Activated T-helper 2 cell treated with anti-CD3 and anti-CD28 coated beads, Interferon-gamma antibody, Interleukin-2, Interleukin-4, amounts not matched to agents 10 μg/mL and 5 μg/mL and 100 μg/mL, durations not matched to agents 14 hours and 24 hours and 36 hours (primary cell): ENCODE measurements around the gene ASB18. TPM values are rescaled to one million over a fixed set of nuclear protein-coding genes. Genes with fewer than 3 reads are reported as not detected.

Experiments used
- DNase-seq: peaks from one replicate; pipeline ENCODE4 v3.0.0; 2021; ENCODE audit warnings: low spot score
- H3K27ac Mint-ChIP-seq: one replicate; pipeline ENCODE4 v1.8.0; 2021; ENCODE audit warnings: mixed read lengths
- H3K27me3 Mint-ChIP-seq: one replicate; pipeline ENCODE4 v1.8.0; 2021; ENCODE audit warnings: low read depth, mixed read lengths
- H3K36me3 Mint-ChIP-seq: one replicate; pipeline ENCODE4 v1.8.0; 2021; ENCODE audit warnings: low read depth, mixed read lengths
- H3K4me1 Mint-ChIP-seq: one replicate; pipeline ENCODE4 v1.8.0; 2021; ENCODE audit warnings: low read depth, mixed read lengths
- H3K4me3 Mint-ChIP-seq: one replicate; pipeline ENCODE4 v1.8.0; 2021; ENCODE audit warnings: low read depth, mild to moderate bottlenecking, moderate library complexity, mixed read lengths
- H3K9me3 Mint-ChIP-seq: one replicate; pipeline ENCODE4 v1.8.0; 2021; ENCODE audit warnings: mixed read lengths
- intact Hi-C: fragments of 100-400 bp; cut with micrococcal nuclease; formaldehyde crosslinking; loops from one replicate; pipeline ENCODE4 v1.15.1; 2023
- total RNA-seq: library from RNA; stranded (reverse); gene quantifications from 2 replicates; pipeline ENCODE4 v1.2.3, GENCODE V29; 2022

ASB18 gene, protein sequence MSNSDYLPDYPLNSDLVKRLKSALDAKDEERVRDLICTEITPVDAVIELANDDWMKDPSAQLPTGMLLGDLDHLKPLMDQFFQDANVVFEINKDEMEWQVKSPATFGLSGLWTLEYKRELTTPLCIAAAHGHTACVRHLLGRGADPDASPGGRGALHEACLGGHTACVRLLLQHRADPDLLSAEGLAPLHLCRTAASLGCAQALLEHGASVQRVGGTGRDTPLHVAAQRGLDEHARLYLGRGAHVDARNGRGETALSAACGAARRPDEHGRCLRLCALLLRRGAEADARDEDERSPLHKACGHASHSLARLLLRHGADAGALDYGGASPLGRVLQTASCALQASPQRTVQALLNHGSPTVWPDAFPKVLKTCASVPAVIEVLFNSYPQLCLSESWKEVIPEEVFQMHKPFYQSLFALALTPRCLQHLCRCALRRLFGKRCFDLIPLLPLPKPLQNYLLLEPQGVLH
- total RNA-seq: not detected in 2 replicates

DNA sequence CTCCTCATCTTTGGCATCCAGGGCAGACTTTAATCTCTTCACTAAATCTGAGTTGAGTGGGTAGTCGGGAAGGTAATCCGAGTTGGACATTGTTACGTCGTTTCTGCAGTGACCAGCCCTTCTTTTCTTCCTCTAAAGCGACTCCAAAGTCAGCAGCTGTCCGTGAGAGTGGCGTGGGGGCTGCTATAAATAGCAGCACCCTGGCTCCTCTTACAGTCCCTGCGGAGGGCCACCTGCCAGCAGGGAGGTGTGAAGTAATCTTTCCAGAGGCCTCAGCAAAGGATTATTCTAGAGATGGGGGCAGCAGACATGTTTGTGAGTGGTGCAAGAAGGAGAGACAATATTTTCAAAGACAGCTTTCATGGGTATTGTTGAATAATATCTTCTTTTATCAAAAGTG, at the start of gene ASB18:
TSS of gene ASB18 (minus strand) at position 151 of the 400 bp plus-strand sequence. CDS start at position 90, 61 bp downstream.
- Mint-ChIP-seq H3K27me3 (no peaks in the 10 kb centered on the region), H3K9me3 (peaks cover 9% of the 10 kb centered on the region), H3K27ac (no peak within 1 kb of the TSS), H3K4me3 (no peak within 1 kb of the TSS), H3K36me3 (no peaks in the 10 kb centered on the region), H3K4me1 (no peaks in the 10 kb centered on the region)
- intact Hi-C loops: no loop called here
- no peak for DNase-seq

DNA sequence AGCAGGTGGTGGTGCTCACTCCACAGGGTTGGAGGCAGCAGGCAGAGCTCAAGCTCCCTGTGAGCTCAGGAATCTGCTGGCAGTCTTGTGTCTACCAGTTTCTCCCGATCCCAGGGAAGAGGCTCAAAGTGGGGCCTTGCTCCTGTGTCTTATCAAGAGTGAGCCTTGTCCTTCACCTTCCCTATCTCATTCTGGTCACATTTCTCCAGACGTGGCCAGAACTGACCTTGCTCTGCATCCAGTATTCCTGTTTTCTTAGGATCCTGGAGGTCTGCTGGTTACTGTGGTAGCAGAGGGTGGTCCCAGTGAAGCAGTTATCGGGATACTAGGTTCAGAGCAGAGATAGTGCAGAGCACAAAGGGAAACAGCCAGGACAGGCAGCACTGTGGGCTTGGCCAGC, 47.1 kb upstream of the ASB18 start:
- no peak overlapping the region for H3K4me3 Mint-ChIP-seq
- no peak for DNase-seq
- intact Hi-C loops: no loop called here

DNA sequence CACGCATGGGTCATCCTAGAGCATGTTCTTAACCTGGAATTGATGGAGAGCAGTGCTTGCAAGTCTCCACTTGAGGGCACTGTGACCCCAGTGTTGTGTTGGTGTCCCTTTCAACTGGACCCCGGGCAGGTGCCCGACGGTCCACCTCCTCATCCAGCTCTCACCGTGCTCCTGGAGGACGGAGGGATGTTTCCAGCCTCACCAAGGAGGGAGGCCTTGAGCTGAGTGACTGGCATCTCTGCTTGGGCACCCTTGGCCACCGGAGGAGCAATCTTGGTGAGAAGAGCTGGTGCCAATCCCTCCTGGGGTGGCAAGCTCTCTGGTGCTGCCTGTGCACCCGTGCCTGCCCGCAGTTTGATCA, 45.4 kb upstream of the ASB18 start:
- Mint-ChIP-seq H3K27me3 (peaks cover 6% of the 10 kb centered on the region), H3K36me3 (no peaks in the 10 kb centered on the region), H3K4me3 (no peak overlapping the region), H3K9me3 (no peaks in the 10 kb centered on the region), H3K27ac (no peak overlapping the region), H3K4me1 (no peaks in the 10 kb centered on the region)
- intact Hi-C loops: no loop called here
- no peak for DNase-seq

More for the DNA sequence above, 47.1 kb upstream of the ASB18 start:
- H3K27ac Mint-ChIP-seq: no peak overlapping the region
- H3K4me1 Mint-ChIP-seq: no peaks in the 10 kb centered on the region
- H3K27me3 Mint-ChIP-seq: peaks cover 6% of the 10 kb centered on the region
- H3K36me3 Mint-ChIP-seq: no peaks in the 10 kb centered on the region
- H3K9me3 Mint-ChIP-seq: no peaks in the 10 kb centered on the region

DNA sequence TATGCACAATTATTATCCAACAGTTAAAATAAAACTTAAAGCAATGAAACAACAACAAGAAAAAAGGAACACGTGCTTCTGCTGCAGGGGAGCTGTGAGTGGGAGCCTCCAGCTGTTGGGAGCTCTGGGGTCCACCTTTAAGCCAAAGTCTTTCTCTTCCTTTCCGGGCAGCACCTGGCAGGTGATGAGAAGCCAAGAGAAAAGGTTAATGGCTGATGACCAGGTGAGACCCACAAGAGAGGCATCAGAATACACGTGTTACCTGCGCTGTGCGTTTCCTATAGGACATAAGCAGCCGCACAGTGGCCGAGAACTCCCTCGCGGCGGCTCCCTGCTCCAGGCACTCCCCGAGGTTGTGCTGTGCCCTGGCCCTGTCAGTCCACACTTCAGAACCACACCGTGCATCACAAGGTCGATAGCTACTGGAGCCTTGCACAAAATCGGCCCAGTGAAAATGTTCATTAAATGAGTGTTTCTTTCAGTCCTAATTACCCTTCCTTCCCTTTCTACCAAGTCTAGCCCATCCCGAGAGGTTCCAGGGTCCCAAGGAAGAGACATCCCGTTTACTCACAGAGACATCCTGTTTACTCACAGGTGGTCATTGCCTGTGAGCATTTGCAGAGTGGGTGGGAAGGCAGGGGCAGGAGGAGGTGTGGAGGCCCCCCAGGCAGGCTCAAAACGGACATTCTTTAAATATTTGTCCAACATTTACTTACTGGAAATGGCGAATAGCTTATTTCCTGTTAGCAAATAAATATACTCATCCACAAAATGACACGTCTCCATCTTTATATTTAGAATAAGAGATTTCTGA, 44.9 kb upstream of the ASB18 start:
- intact Hi-C loops: no loop called here
- Mint-ChIP-seq H3K36me3 (no peaks in the 10 kb centered on the region), H3K4me3 (no peak overlapping the region), H3K27me3 (peaks cover 6% of the 10 kb centered on the region), H3K9me3 (no peaks in the 10 kb centered on the region), H3K27ac (no peak overlapping the region), H3K4me1 (no peaks in the 10 kb centered on the region)
- DNase-seq: no peak

DNA sequence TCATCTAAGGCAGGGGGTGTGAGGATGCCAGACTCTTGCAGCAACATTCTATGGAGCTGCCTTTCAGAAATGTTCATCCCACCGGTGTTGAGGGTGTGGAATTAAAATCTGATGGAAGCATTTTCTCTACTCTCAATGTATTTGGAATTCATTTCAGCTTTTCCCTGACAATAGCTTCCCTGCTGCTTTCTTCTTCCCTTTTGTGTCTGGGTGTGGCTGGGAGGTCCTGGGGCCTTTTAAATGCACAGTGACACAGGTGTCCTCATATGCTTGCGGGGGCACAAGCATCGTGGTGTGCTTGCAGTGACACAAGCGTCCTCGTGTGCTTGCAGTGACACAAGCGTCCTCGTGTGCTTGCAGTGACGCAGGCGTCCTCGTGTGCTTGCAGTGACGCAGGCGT, 43.4 kb upstream of the ASB18 start:
- Mint-ChIP-seq H3K9me3 (no peaks in the 10 kb centered on the region), H3K27ac (no peak overlapping the region), H3K36me3 (no peaks in the 10 kb centered on the region), H3K4me3 (no peak overlapping the region), H3K27me3 (peaks cover 4% of the 10 kb centered on the region), H3K4me1 (no peaks in the 10 kb centered on the region)
- DNase-seq: no peak
- intact Hi-C loops: no loop called here

DNA sequence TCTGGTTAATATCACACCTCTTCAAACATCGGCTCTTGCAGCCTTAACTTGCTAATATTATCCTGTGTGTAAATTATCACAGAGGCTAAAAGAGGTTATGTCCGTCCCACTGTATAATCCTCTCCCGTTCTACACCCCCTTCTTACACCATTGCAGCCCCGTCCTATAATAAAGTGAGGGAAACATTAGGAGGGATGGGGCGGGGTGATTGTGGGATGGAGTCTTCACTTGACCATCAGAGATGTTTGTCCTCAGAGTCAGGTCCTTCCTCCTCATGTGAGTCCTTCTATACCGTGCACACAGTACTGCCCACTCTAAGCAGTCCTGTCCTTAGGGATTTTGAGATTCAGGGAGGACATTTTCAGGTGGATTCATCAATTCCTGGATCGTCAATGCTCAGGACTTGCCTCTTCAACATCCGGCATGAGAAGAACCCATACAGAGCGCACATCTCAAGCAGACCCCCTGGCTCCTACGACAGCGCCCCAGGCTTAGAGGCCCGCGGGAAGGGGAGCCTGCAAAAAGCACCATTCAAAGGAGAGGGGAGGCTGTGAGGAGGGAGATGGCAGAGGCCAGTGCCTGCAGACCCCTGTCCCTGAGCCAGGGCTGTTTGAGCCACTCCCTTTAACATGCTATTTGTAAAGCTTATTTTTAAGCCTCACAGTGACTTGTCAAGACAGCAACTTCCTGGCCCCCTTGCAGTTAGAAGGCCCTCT, 42.8 kb upstream of the ASB18 start:
- no peaks in the 10 kb centered on the region for H3K36me3 Mint-ChIP-seq
- intact Hi-C loops: no loop called here
- no peak overlapping the region for H3K27ac Mint-ChIP-seq
- no peaks in the 10 kb centered on the region for H3K4me1 Mint-ChIP-seq
- H3K27me3 Mint-ChIP-seq: no peaks in the 10 kb centered on the region
- no peak for DNase-seq
- H3K9me3 Mint-ChIP-seq: no peaks in the 10 kb centered on the region
- H3K4me3 Mint-ChIP-seq: no peak overlapping the region

DNA sequence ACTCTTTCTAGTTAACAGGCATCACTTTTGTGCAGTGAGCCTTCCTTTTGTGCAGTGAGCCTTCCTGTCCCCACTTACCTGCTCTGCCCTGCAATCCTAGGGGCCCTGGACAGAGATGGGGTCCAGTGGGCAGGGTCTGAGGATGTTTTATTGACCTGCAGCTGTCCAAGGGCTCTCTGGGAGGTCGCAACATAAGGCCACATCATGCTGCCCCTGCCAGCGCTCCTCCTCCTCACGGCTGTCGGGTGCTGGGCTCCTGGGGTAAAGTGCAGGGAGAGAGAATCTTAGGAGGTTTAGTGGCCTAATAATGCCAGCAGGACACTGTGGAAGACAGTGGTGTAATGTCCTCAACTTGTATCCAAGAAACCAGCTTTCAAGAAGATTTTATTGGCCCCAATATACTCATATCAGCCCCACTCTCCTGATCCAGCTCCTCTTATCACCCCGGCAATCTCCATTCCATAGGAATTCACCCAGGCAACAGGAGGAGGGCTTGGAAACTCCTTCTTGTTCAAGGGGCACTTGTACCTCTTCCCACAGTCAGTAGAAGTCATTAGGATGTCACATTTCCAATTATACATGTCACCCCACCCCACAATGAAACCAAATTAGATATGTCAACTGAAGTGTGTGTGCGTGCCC, 41.9 kb upstream of the ASB18 start:
- DNase-seq: no peak
- Mint-ChIP-seq H3K27me3 (no peaks in the 10 kb centered on the region), H3K4me1 (no peaks in the 10 kb centered on the region), H3K4me3 (no peak overlapping the region), H3K27ac (no peak overlapping the region), H3K9me3 (no peaks in the 10 kb centered on the region), H3K36me3 (no peaks in the 10 kb centered on the region)
- intact Hi-C loops: no loop called here

DNA sequence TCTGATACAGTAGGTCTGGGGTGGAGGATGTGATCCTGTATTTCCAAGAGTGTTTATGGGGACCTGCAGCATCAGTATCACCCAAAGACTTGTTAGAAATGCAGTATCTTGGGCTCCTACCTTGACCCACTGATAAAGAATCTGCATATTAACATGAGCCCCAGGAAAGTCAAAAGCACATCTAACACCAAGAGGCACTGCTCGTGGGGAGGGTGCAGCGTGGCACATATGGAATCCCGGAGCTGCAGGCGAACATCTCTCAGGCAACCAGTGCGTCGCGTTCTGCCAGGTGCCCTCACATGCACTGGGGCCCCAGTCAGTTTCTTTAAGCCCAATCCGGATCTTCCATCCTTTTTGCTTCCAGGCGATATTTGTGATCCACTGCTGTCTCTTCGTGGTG, 41.3 kb upstream of the ASB18 start:
- no peaks in the 10 kb centered on the region for H3K27me3 Mint-ChIP-seq
- intact Hi-C loops: no loop called here
- no peak overlapping the region for H3K4me3 Mint-ChIP-seq
- no peak overlapping the region for H3K27ac Mint-ChIP-seq
- no peaks in the 10 kb centered on the region for H3K4me1 Mint-ChIP-seq
- H3K9me3 Mint-ChIP-seq: no peaks in the 10 kb centered on the region
- H3K36me3 Mint-ChIP-seq: no peaks in the 10 kb centered on the region
- DNase-seq: no peak

DNA sequence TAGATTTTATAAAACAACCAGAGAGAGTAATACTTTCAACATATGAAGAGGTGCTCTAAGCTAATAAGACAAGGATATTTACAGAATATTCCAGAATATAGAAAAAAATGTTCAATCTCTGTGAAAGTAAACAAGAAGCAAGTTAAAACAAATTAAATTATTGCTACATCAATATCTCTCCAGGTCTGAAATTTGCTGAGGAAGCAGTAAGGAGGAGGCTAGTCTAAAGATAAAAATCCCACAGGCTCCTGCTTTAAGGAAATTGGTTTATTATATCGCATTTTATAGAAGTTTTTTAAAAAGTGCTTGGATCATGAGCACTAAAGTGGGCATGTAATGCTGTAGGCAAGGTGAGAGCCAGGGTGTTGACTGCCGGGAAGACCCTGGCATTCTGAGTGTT, 39.7 kb upstream of the ASB18 start:
- intact Hi-C loops: no loop called here
- Mint-ChIP-seq H3K36me3 (no peaks in the 10 kb centered on the region), H3K27ac (no peak overlapping the region), H3K4me1 (no peaks in the 10 kb centered on the region), H3K9me3 (no peaks in the 10 kb centered on the region), H3K27me3 (no peaks in the 10 kb centered on the region), H3K4me3 (no peak overlapping the region)
- DNase-seq: no peak

DNA sequence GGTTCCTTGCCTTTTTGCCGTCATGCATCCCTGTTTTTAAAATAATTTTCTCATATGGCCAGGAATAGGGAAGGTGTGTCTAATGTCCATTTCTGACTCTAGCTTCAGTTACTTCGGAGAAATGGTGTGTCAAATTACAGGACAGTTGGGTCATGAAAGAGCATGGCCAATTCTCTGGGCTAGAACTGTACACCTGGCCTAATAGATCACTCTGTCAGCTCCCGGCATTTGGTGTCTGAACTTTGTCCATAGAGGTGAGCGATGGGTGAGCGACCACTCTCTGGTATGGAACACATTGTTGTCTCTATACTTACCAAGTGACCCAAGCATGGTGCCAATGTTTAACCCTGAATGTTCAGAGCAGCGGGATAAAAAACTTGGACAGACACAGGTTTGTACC, 38.3 kb upstream of the ASB18 start:
- intact Hi-C loops: no loop called here
- no peaks in the 10 kb centered on the region for H3K27me3 Mint-ChIP-seq

DNA sequence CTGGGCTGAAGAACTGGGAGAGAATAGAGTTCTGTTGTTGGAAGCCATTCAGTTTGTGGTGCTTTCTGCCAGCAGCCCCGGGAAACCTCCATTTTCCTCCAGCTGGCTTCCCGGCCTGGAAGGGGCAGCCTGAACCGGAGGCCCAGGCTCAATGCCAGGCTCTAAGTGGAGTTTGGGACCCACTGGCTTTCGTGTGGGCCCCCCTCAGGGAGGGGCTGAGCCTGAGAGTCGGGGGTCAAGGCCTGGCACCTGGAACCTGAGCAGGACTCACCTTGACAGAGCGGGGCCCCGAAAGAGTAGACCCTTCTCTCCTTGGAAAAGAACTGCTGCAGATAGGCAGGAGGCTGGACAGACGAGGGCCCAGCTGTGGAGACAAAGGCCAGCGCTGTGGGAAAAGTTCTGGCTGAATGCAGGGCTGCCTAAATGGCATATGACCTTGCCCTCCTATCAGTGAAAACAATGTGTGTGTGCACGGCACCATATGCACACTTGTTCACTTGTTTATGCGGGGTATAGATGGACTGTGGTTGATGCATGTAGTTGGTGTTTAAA, 34.8 kb upstream of the ASB18 start:
- no peak for DNase-seq
- no peak overlapping the region for H3K27ac Mint-ChIP-seq
- H3K27me3 Mint-ChIP-seq: no peaks in the 10 kb centered on the region
- intact Hi-C loops: no loop called here
- H3K36me3 Mint-ChIP-seq: no peaks in the 10 kb centered on the region
- H3K4me3 Mint-ChIP-seq: no peak overlapping the region
- H3K4me1 Mint-ChIP-seq: no peaks in the 10 kb centered on the region
- no peaks in the 10 kb centered on the region for H3K9me3 Mint-ChIP-seq

More for the DNA sequence above, 38.3 kb upstream of the ASB18 start:
- no peaks in the 10 kb centered on the region for H3K36me3 Mint-ChIP-seq
- H3K4me3 Mint-ChIP-seq: no peak overlapping the region
- no peaks in the 10 kb centered on the region for H3K9me3 Mint-ChIP-seq
- no peaks in the 10 kb centered on the region for H3K4me1 Mint-ChIP-seq
- DNase-seq: no peak
- H3K27ac Mint-ChIP-seq: no peak overlapping the region

DNA sequence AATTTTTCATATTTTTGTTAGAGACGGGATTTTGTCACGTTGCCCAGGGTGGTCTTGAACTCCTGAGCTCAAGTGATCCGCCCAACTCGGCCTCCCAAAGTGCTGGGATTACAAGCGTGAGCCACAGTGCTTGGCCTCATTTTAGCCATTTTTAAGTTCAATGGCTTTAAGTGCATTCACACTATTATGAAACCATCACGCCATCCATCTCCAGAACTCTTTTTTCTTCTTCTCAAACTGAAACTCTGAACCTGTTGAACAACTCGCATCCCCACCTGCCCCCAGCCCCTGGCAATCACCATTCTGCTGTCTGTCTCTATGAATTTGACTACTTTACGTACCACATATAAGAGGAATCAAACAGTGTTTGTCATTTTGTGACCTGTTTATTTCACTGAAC, 31.3 kb upstream of the ASB18 start:
- Mint-ChIP-seq H3K36me3 (no peaks in the 10 kb centered on the region), H3K4me3 (no peak overlapping the region), H3K27ac (no peak overlapping the region), H3K4me1 (no peaks in the 10 kb centered on the region), H3K9me3 (no peaks in the 10 kb centered on the region), H3K27me3 (no peaks in the 10 kb centered on the region)
- no peak for DNase-seq
- intact Hi-C loops: no loop called here
